ENCODE data around the gene SUGCT.

DNA sequence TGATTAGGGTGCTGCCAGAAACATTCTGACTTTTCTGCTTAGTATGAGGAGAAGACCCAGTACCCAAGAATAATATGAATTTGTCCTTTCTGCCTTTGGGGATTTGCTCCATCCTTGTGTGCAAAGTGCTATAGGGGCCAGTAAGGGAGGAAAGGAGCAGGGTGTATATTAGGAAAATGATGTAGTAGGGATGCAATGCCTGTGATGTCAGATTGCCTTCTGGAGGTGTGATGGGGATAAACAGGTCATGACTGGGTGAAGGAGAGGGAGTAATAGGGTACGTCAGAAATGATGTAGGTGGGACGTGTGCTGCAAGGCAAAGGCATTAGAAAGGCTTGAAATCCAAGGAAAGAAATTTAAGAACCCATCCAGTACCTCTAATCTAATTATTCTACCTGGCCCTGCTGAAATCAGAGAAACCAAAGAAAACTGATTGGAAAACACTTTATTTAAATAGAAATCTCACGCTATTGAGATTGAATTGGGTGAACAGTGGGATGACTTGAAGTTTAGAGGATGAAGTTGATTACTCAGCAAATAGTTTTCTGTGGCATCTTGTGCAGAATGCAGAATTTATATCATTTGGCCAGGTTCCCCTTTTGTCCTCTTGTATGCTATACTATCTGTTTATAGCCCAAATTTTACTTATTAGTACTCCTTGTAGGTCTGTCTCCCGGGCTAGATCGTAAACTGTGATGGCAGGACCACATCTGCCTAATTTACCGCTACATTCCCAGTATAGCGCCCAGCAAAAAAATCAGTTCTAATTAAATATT is 503.9 kb downstream of the SUGCT start:
- TF ChIP-seq POLR2AphosphoS5 (IDR thresholded peaks at IDR 0.05; ENCODE audit: low read depth): no peak
- TF ChIP-seq, protein P1, sequence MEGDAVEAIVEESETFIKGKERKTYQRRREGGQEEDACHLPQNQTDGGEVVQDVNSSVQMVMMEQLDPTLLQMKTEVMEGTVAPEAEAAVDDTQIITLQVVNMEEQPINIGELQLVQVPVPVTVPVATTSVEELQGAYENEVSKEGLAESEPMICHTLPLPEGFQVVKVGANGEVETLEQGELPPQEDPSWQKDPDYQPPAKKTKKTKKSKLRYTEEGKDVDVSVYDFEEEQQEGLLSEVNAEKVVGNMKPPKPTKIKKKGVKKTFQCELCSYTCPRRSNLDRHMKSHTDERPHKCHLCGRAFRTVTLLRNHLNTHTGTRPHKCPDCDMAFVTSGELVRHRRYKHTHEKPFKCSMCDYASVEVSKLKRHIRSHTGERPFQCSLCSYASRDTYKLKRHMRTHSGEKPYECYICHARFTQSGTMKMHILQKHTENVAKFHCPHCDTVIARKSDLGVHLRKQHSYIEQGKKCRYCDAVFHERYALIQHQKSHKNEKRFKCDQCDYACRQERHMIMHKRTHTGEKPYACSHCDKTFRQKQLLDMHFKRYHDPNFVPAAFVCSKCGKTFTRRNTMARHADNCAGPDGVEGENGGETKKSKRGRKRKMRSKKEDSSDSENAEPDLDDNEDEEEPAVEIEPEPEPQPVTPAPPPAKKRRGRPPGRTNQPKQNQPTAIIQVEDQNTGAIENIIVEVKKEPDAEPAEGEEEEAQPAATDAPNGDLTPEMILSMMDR (IDR thresholded peaks at IDR 0.05; ENCODE audit: insufficient read depth, low read length): no peak
